ENCODE results near the gene PRDM5. TPM values are rescaled to one million over a fixed set of nuclear protein-coding genes. Genes with fewer than 3 reads are reported as not detected.

PRDM5 gene
- total and polyA plus RNA-seq, 9 of the 15 experiments (the other 6 are each of a cell fraction or from before 2014, with no cell fraction given) = not detected

GRCh38 chr4:120691536-120691935 is 231.0 kb downstream of the PRDM5 start (continued):
- TF ChIP-seq, protein P1, sequence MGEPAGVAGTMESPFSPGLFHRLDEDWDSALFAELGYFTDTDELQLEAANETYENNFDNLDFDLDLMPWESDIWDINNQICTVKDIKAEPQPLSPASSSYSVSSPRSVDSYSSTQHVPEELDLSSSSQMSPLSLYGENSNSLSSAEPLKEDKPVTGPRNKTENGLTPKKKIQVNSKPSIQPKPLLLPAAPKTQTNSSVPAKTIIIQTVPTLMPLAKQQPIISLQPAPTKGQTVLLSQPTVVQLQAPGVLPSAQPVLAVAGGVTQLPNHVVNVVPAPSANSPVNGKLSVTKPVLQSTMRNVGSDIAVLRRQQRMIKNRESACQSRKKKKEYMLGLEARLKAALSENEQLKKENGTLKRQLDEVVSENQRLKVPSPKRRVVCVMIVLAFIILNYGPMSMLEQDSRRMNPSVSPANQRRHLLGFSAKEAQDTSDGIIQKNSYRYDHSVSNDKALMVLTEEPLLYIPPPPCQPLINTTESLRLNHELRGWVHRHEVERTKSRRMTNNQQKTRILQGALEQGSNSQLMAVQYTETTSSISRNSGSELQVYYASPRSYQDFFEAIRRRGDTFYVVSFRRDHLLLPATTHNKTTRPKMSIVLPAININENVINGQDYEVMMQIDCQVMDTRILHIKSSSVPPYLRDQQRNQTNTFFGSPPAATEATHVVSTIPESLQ (CRISPR knock-in tag; IDR thresholded peaks at IDR 0.05) = no peak
- no peak for TF ChIP-seq RAD51 (IDR thresholded peaks at IDR 0.05; ENCODE audit: borderline replicate concordance, low read depth)

- no peak for DNase-seq (ENCODE audit: extremely low read depth in 1 of 4, low spot score in 3 of 4)
- Histone ChIP-seq H2AFZ (ENCODE audit: low read depth, low read length) (no peak overlapping the region), H3K79me2 (ENCODE audit: control insufficient read depth, insufficient read depth, low read length) (no peaks in the 10 kb centered on the region), H3K4me1 (replicated peaks in 1 of 2; ENCODE audit: control insufficient read depth in 2 of 2, insufficient read depth in 2 of 2, low read length in 2 of 2) (no peaks in the 10 kb centered on the region), H3K4me3 (no peak overlapping the region), H3K27me3 (ENCODE audit: control insufficient read depth in 2 of 2, insufficient read depth in 2 of 2, low read length in 2 of 2) (no peaks in the 10 kb centered on the region), H3K4me2 (ENCODE audit: insufficient read depth, low read length) (no peak overlapping the region), H4K20me1 (replicated peaks; ENCODE audit: control insufficient read depth, insufficient read depth, low read length) (no peaks in the 10 kb centered on the region), H3K9ac (ENCODE audit: insufficient read depth in 1 of 2, low read depth in 2 of 2, low read length in 2 of 2) (no peak overlapping the region), H3K9me3 (replicated peaks; ENCODE audit: control insufficient read depth, insufficient read depth, low read depth, low read length) (no peaks in the 10 kb centered on the region), H3K36me3 (ENCODE audit: control insufficient read depth, insufficient read depth, low read length) (no peaks in the 10 kb centered on the region; the same call in 2 of the 3 replicates), H3K27ac (ENCODE audit: extremely low read depth, low read depth, low read length) (no peak overlapping the region), H3K9me1 (ENCODE audit: control insufficient read depth, insufficient read depth, low read length) (no peaks in the 10 kb centered on the region)
- intact Hi-C loops (cut with micrococcal nuclease) (no loop called here), in situ Hi-C loops (cut with MboI) (no loop called here)
- CTCF ChIA-PET (ENCODE audit: low intra/inter-chr PET ratio) = no interaction called here
- FAIRE-seq = no peak
- no TSS peak for BruUV-seq (replicated peaks)
- no peak for ATAC-seq
- POLR2A ChIA-PET = no interaction called here
- TF ChIP-seq ZNF586 (CRISPR knock-in tag; conservative IDR thresholded peaks at IDR 0.05) = no peak
- no peak for TF ChIP-seq ZFP1 (CRISPR knock-in tag; IDR thresholded peaks at IDR 0.05)
- TF ChIP-seq, protein P2, sequence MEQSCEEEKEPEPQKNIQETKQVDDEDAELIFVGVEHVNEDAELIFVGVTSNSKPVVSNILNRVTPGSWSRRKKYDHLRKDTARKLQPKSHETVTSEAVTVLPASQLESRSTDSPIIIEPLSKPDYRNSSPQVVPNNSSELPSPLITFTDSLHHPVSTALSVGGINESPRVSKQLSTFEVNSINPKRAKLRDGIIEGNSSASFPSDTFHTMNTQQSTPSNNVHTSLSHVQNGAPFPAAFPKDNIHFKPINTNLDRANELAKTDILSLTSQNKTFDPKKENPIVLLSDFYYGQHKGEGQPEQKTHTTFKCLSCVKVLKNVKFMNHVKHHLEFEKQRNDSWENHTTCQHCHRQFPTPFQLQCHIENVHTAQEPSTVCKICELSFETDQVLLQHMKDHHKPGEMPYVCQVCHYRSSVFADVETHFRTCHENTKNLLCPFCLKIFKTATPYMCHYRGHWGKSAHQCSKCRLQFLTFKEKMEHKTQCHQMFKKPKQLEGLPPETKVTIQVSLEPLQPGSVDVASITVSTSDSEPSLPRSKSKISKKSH (CRISPR knock-in tag; IDR thresholded peaks at IDR 0.05) = no peak
- no peak for TF ChIP-seq TRIM25 (IDR thresholded peaks at IDR 0.05; ENCODE audit: borderline replicate concordance)
- no peak for TF ChIP-seq GTF2B (IDR thresholded peaks at IDR 0.05; ENCODE audit: extremely low read depth, insufficient read length)
- no peak for TF ChIP-seq LEF1 (IDR thresholded peaks at IDR 0.05)
- TF ChIP-seq SREBF1 (IDR thresholded peaks at IDR 0.05; ENCODE audit: borderline replicate concordance, low read depth, low read length) = no peak
- TF ChIP-seq ZBTB7A (IDR thresholded peaks at IDR 0.05; ENCODE audit: borderline replicate concordance, control insufficient read depth, low read depth, low read length) = no peak
- TF ChIP-seq ZNF282 (CRISPR knock-in tag; IDR thresholded peaks at IDR 0.05) = no peak
- no peak for TF ChIP-seq MEF2D (tag; conservative IDR thresholded peaks at IDR 0.05; ENCODE audit: low read depth)
- no peak for TF ChIP-seq SFPQ (IDR thresholded peaks at IDR 0.05; ENCODE audit: low read depth, low read length)
- no peak for TF ChIP-seq BMI1 (IDR thresholded peaks at IDR 0.05; ENCODE audit: low read length)
Measured at GRCh38 chr4:120691106-120691505, 231.4 kb downstream of the PRDM5 start.
